Measurements from ENCODE around the gene CYCS.

- no peak for TF ChIP-seq EZH2phosphoT487 (IDR thresholded peaks at IDR 0.05; ENCODE audit: borderline replicate concordance)
- no peak for TF ChIP-seq CTCF (IDR thresholded peaks at IDR 0.05 in 2 of 3, conservative IDR thresholded peaks at IDR 0.05 in 1 of 3; ENCODE audit: borderline replicate concordance in 1 of 3, insufficient read depth in 1 of 3, low read depth in 2 of 3, low read length in 2 of 3)
- no peak for TF ChIP-seq EGR1 (IDR thresholded peaks at IDR 0.05; ENCODE audit: low read depth)
- TF ChIP-seq SIN3A (IDR thresholded peaks at IDR 0.05; ENCODE audit: low read depth), result no peak
- no peak for TF ChIP-seq TCF7L2 (IDR thresholded peaks at IDR 0.05; ENCODE audit: borderline replicate concordance, extremely low read depth, insufficient read depth, insufficient read length)
- no peak for TF ChIP-seq POLR2AphosphoS5 (IDR thresholded peaks at IDR 0.05; ENCODE audit: low read depth, low read length)
- no peak for TF ChIP-seq ELF1 (IDR thresholded peaks at IDR 0.05; ENCODE audit: borderline replicate concordance, low read depth)
- no peak for TF ChIP-seq YY1 (IDR thresholded peaks at IDR 0.05; ENCODE audit: extremely low read depth, insufficient replicate concordance, low read depth, low read length)
- no peak for TF ChIP-seq CBX3 (IDR thresholded peaks at IDR 0.05; ENCODE audit: low read depth)
- no peak for TF ChIP-seq MAX (IDR thresholded peaks at IDR 0.05)
- no peak for TF ChIP-seq EZH2 (IDR thresholded peaks at IDR 0.05)
These were observed 9.4 kb upstream of the CYCS start for GRCh38 chr7:25134358-25135010.
